ENCODE results near the gene REPS2.
"Not testable (repeated sequence)": the region's sequence is repeated elsewhere in the genome, so short reads cannot be mapped to it uniquely, and the experiment has no call there.

The REPS2 gene

DNA sequence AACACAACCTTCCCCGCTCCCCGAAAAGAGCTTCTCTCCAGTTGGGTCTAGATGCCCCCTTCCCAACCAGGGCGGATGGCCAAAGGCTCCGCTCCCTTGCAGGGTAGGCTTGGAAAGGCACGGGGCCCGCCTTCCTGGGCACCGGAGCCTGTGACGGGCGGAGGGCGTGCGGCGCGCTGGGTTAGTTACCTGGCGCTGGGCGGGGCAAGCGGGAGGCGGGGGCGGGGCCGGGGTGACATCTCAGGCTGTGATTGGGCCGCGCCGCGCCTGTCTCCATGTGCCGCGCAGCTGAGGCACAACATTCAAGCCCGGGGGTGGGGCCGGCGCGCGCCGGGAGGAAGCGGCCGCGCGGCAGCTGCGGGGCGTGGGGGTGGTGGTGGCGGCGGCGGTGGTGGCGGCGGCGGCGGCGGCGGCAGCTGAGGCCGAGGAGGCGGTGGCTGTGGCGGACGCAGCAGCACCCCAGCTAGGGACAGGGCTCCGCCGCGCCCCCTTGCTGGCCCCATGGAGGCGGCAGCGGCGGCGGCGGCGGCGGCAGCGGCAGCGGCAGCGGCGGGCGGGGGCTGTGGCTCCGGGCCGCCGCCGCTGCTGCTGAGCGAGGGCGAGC is at the start of gene REPS2:
TSS of gene REPS2 (plus strand) at position 298 of the 604 bp plus-strand sequence. CDS start at position 502, 204 bp downstream.
- DNase-seq = peak; percentile 95

DNA sequence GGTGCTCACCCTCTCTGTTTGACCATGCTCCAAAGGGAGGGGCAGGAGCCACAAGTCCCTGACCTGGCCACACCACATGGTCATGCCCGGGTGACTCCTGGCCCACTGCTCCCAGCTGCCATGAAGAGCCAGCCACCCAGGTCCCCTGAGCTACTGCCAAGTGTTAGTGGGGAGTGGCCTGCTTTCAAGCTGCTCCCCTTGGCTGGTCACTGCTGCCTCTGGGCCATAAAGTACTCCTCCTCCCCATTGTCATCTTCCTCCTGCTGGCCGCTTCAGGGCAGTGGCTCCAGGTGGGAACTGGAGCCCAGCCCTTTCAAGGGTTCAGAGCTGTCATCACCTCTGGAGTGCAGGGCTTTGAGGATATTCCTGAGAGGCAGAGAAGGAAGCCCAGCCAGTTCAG is 49.0 kb upstream of the REPS2 start:
- peak; percentile 15 for DNase-seq

DNA sequence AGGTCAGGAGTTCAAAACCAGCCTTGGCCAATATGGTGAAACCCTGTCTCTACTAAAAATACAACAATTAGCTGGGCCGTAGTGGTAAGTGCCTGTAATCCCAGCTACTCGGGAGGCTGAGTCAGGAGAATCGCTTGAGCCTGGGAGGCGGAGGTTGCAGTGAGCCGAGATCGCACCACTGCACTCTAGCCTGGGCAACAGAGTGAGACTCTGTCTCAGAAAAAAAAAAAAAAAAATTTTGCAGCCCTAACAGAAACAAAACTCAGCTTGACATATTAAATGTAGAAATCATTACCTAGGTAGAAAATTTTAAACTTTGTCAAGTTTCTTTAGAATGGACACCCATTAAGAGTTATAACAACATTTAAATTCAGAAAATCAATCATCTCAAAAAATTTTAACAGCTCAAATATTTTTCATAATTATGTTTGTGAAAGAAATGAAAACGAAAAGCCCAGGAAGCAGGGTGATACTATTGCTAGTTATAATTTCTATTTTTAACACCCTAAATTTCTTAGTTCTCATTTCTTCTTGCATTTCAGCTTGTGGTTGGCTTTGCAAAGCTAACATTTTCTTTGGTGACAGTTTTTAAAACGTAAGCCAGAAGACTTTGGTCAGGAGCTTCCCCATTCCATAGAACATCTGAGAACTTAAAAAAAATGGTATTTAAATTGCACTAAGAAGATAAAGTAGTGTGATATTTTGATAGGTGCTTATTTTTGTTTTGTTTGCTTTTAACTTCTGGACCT is 43.0 kb upstream of the REPS2 start:
- no peak for DNase-seq

DNA sequence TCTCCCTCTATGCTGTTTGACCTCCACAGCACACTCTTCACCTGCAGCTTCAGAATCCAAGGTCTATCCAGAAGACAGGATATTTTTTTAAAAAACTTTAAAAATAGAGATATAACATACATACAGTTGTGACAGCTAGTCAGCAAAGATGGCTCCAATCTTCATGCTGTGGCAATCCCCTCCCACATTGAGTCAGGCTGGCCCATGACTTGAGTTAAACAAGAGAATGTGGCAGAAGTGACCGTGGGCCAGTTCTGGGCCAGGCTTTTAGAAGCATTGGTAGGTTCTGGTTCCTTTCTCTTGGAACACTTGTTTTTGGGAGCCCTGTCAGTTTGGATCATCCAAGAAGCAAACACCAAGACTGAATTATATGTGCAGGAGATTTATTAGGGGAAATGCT is 36.1 kb upstream of the REPS2 start:
- no peak for DNase-seq

DNA sequence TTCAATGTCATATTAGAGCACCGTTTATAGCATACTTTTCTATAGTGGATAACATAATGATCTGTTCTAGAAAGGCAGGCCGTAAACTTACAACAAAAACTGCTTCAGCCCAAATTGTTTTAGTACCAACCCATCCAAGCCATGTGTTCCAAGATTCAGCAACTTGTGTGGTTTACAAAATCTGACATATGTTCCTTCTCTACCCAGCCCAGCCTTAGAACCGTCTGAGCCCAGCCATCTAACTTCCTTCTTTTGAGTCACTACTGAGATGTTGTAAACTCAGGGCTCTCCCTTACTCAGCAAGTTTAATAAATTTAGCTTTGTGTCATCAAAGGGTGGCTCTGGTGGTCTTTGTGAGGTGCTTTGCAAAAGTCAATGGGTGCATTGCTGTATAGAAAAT is 32.4 kb upstream of the REPS2 start:
- no peak for DNase-seq

DNA sequence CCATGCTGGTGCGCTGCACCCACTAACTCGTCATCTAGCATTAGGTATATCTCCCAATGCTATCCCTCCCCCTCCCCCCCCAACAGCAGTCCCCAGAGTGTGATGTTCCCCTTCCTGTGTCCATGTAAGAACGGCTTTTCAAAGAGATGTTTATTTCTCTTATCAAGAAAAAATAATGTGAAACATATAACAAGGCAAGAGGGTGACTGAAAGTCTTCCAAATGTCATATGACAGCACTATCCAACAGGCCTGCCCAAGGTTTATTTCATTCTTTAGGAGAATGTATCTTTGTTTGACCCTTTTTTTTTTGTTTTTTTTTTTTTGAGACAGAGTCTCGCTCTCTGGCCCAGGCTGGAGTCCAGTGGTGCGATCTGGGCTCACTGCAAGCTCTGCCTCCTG is 29.9 kb upstream of the REPS2 start:
- no peak for DNase-seq

DNA sequence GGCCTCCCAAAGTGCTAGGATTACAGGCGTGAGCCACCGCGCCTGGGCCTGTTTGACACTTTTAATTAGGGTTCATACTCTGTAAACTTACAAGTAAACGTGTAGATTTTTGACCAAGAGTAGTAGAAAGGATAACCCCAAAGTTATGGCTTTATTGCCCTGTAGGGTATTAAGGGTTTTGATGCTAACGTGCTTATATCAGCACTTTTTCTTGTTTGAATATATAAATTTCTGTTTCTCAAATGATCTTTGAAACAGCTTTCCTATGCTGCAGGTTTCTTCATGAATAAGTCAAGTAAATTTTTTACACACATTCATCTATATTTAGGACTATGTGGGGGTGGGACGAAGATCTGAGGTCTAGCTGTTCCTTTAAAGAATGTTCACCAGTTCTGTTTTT is 29.3 kb upstream of the REPS2 start:
- no peak for DNase-seq

DNA sequence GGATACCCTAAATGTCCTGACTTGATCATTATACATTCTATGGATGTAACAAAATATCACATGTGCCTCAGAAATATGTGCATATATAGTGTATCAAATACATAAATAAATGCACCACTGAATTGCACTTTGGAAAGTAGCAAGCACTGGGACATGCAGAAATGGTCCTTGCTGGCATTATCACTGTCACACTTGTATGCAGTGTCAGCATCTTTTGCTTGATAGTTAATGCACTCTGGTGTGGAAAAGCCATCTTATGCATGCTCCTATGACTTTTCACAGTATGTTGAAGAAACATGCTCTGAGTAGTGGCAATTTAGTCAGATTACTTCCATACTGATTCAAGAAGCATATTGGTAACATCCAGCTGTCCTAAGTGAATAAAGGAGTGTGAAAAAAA is 27.5 kb upstream of the REPS2 start:
- DNase-seq = no peak

DNA sequence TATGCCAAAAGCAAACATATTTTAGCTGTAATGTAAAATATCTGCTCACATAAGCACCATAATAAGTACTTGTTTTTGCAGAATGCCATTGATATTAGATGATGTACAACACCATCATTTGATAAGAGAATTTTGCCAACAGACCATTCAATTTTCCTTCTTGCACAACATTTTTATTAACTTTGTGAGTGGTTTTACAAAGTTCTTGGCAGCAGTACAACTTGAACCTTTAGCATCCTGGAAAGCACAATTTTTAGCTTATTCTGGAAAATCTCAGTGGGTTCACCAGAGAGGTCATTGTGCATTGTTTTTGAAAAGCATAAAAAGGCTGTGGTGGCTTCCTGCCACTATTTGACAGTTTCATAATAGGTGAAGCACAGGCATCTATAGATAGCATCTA is 26.4 kb upstream of the REPS2 start:
- no peak for DNase-seq

DNA sequence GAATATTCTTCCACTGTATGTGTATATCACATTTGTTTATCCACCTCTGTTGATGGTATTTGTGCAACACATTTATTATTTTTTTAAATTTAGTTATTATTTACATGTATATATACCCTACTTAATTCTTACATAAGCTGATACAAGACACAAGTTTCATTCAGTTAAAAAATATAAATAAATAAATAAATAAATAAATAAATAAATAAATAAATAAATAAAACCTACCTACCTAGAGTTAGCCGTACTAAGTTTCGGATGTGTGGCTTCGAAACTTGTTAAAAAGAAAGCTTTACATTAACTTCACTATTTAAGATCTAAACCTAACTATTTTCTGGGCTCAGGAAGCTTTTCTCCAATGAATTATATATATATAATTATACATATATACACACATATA is 23.3 kb upstream of the REPS2 start:
- no peak for DNase-seq

DNA sequence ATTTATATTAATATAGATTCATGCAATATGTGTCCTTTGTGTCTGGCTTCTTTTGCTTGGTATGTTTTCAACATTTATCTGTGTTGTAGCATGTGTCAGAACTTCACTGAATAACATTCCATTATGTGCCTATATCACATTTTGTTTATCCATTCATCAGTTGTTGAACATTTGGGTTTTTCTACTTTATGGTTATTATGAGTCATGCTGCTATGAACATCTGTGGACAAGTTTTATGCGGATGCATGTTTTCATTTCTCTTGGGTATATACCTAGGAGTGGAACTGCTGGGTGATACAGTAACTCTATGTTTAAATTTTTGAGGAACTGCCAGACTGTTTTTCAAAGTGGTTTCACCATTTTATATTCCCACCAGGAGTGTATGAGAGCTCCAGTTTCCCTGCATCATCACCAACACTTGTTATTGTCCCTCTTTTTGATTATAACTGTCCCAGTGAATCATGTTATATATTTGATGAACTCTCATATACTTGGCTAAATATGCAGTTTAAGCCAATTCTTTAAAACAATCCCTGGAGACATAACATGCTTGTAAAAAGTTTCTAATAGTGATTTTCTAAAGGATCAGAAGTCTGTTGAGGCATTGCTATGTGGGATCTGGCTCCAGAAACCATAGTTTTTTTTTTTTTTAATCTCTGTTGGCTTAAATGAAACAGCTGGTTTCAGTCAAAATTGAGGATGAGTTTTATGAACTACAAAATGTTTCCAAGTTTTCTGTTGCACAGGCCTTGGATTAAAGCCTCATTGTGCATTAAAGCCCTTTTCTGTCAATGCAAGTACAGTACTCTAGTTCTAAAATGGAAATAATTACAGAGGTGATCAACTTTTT is 21.6 kb upstream of the REPS2 start:
- DNase-seq = no peak

DNA sequence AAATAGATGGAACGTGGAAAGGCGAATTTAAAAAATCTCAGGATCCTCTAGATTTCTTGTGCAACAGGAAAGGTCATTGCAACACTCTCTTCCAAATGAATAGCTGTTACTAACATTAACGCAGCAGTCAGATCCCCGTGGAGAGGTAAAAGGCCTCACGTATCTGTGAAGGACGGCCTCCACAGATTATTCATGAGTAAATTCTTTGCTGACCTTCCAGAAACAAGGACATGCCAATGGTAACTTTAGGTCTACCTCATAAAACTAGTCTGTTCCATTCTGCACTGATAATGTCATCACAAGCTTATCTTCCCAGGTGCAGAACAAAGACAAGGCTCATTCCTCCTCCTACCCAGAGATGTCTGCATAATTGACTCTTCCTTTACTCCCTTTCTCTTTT is 16.1 kb upstream of the REPS2 start:
- no peak for DNase-seq

DNA sequence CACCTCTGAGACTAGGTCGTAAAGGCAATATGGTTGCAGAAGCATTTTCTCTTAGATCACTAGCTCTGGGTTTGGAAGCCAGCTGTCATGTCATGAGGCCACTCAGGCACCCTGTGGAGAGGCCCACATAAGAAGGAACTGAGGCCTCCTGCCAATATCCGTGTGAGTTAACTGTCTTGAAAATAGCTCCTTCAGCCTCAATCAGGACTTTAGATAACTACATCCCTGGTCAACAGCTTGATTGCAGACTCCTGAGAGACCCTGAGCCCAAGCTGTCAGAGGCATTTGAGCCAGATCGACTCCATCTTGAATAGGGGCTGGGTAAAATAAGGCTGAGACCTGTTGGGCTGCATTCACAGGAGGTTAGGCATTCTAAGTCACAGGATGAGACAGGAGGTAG is 15.1 kb upstream of the REPS2 start:
- peak; percentile 53 for DNase-seq

DNA sequence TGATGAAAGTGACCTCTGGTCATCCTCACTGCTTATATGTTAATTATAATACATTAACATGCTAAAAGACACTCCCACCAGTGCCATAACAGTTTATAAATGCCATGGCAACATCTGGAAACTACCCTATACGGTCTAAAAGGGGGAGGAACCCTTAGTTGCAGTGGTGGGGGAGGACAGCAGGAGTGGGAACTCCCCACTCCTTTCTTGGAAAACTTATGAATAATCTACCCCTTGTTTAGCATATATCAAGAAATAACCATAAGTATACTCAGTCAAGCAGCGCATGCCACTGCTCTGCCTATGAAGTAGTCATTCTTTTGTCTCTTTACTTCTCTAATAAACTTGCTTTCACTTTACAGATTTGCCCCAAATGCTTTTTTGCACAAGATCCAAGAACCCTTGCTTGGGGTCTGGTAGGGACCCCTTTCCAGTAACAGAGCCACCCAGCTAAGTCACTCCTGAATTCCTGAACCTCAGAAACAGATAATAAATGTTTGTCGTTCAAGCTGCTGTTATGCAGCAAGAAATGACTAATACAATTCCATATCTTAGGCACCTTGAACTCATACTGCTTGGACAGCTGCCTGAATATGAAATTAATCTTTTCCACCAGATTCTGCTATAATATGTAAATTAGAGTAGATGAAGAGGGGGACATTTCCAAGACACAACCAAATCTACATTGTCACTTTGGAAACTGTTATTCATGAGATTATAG is 14.4 kb upstream of the REPS2 start:
- no peak for DNase-seq

DNA sequence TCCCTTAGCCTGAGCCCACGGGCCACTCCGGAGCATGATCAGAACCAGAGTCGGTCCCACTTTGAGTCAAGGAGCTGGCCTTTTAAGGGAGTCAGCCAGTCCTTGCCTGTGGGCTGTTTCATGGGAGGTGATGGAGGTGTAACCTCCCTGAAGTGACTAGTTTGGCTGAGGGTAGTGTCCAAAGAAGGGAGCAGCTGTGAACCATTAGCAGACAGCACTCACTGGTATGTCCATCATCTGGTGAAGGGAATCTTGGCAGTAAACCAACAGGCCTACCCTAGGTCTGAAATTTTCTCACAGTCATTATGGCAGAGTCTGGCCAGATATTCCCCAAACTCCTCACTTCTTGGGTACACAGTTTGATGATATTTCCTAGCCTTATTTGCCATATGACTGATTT is 12.3 kb upstream of the REPS2 start:
- peak; percentile 43 for DNase-seq

DNA sequence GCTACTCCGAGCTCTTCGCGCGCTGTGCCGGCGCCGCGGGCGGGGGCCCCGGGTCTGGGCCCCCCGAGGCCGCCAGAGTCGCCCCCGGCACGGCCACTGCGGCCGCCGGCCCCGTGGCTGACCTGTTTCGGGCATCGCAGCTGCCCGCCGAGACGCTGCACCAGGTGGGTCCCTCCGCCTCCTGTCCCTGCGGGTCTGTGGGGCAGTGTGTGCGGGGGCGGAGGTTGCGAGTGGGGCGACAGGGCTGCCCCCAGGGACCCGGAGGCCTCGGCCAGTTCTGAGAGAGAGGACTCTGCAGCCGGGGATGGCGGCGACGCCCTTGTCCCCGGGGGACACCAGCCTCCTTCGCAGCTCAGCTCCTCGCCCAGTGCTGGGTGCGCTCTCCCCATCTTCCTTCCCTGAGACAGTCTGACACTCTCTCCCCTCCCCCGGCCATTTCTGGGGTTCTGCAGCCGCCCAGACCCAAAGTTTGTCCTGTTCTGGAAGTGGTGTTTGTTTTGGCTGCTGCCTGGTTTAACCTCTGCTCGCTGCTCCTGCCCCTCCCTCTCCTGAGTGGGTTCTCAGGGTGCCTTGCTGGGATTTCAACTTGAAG is 609 bp downstream of the REPS2 start:
- peak; percentile 46 for DNase-seq

DNA sequence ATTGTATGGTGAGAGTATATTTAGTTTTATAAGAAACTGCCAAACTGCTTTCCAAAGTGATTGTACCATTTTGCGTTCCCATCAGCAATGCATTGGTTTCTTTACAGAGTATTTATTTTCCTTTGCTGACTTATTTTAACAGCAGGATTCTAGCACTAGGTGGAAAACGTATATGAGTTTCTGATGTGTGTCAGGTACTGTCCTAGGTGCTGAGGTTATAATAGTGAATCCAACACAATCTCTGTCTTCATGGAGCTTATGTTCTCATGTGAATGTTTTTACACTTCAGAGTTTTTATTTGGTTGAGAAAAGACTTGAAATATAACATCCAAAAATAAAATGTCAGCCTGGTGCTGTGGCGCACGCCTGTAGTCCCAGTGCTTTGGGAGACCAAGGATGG is 4.0 kb downstream of the REPS2 start:
- DNase-seq = no peak

DNA sequence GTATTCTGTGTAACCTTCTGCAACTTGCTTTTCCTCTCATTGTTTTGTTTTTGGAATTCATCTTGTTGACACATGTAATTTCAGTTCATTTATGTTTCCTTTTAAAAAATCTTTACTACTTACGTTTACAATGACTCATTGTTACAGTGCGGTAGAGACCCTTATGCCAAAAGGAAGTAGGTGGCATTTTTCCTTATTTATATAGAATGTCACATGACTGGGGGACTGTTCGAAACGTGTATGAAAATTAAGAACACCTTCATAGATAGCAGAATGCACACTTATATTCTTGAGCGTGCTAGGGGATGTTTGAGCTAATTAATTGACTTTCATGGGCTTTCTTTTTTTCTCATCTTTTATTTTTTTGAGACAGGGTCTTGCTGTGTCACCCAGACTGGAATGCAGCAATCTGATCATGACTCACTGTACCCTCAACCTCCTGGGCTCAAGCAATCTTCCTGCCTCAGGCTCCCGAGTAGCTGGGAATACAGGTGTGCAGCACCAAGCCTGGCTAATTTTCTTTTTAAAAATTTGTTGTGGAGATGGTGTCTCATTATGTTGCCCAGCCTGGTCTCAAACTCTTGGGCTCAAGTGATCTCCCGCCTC is 7.3 kb downstream of the REPS2 start:
- peak; percentile 15 for DNase-seq

DNA sequence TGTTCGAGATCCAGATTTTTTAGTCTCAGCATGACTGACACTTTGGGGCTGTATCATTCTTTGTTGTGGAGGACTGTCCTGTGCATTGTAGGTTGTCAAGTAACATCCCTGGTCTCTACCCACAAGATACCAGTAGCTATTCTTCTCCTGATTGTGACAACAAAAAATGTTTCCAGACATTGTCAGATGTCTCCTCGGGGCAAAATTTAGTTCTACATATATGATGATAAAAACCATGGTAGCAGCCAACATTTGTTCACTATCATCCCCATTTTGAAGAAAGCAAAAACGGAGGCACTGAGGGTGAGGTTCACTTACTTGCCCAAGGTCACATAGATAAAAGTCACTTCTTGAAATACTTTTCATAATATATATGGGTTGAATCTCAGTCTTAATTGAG is 11.3 kb downstream of the REPS2 start:
- DNase-seq = no peak

DNA sequence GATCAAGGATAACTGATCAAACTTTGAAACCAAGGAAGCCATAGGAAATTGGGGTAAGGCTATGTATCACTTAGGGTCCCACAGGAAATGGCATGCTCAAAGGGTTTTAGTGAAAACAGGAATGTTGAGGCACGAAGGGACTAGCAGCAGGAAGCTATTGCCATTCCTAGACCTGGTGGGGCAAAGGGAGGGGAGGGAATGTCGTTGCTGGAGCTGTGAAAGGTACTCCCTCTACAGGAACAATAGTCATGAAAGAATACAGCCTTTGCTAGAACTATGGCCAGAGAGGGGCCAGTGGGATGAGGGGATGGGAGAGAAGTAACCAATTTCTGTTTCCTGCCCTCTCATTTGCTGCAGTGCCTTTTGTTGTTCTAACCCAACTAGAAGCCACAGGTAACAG is 11.9 kb downstream of the REPS2 start:
- DNase-seq = no peak

DNA sequence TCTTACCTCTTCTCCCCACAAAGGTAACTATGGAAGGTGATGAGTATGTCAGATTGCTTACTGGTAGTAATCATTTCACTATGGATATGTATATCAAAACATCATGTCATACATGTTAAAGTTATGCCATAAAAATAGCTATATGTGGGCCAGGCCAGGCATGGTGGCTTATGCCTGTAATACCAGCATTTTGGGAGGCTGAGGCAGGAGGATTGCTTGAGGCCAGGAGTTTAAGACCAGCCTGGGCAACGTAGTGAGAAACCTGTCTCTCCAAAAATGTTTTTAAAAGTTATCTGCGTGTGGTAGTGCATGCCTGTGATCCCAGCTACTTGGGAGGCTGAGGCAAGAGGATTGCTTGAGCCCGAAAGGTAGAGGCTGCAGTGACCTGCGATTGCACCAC is 16.2 kb downstream of the REPS2 start:
- DNase-seq = not testable (repeated sequence)

DNA sequence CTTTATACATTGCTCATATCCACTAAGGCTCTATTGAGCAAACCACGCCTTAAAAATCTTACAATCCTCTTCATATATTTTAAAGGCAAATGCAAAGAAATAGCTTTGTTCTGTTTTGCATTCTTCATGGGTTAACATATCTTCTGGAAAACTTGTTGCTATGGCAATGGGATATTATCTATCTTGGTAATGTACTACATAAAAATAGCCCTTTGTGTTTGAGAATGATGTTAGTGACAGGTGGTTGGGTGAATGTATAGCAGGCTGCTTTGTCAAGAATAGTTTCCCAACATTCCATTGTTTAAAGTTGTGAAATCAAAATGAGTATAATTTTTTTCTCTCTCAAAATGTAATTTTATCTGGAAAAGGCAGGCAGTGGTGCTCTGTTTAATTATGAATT is 16.8 kb downstream of the REPS2 start:
- no peak for DNase-seq
